Endodermal cell (in vitro differentiated cells): ENCODE results near the gene ATP2B2. TPM values are rescaled to one million over a fixed set of nuclear protein-coding genes. Genes with fewer than 3 reads are reported as not detected.

ENCODE experiments used
- DNase-seq: peaks from one replicate; pipeline ENCODE4 v3.0.0-alpha.2; 2017
- H3K27ac ChIP-seq: 2 replicates; pipeline ENCODE4 v1.5.1; 2013; ENCODE audit warnings: mild to moderate bottlenecking, low read depth, low read length, moderate library complexity
- H3K27me3 ChIP-seq: 2 replicates; pipeline ENCODE4 v1.6.1; 2013; ENCODE audit warnings: mild to moderate bottlenecking, low read length, moderate library complexity; ENCODE audit not compliant: insufficient read depth, control insufficient read depth, poor library complexity, severe bottlenecking
- H3K36me3 ChIP-seq: 2 replicates; pipeline ENCODE4 v1.7.0; 2013; ENCODE audit warnings: mild to moderate bottlenecking, low read length, moderate library complexity; ENCODE audit not compliant: control insufficient read depth, insufficient read depth
- H3K4me1 ChIP-seq: one replicate; pipeline ENCODE4 v1.7.0; 2013; ENCODE audit warnings: low read length; ENCODE audit not compliant: control insufficient read depth, insufficient read depth
- H3K4me3 ChIP-seq: 2 replicates; pipeline ENCODE4 v1.5.1; 2013; ENCODE audit warnings: mild to moderate bottlenecking, low read length, moderate library complexity
- H3K9ac ChIP-seq: 2 replicates; pipeline ENCODE4 v1.6.1; 2013; ENCODE audit warnings: mild to moderate bottlenecking, low read length, moderate library complexity; ENCODE audit not compliant: poor library complexity, severe bottlenecking; ENCODE audit errors: extremely low read depth
- H3K9me3 ChIP-seq: 2 replicates; pipeline ENCODE4 v1.6.1; 2013; ENCODE audit warnings: mild to moderate bottlenecking, low read length, moderate library complexity; ENCODE audit not compliant: control insufficient read depth
- H3K27ac Mint-ChIP-seq: 2 replicates; pipeline ENCODE4 v1.8.0; 2020; ENCODE audit warnings: mixed read lengths
- H3K27me3 Mint-ChIP-seq: 2 replicates; pipeline ENCODE4 v1.8.0; 2021; ENCODE audit warnings: mild to moderate bottlenecking, mixed read lengths; ENCODE audit not compliant: insufficient read depth
- H3K36me3 Mint-ChIP-seq: 2 replicates; pipeline ENCODE4 v1.8.0; 2020; ENCODE audit warnings: low read depth, mixed read lengths
- H3K4me1 Mint-ChIP-seq: 2 replicates; pipeline ENCODE4 v1.8.0; 2020; ENCODE audit warnings: mixed read lengths
- H3K4me3 Mint-ChIP-seq: 2 replicates; pipeline ENCODE4 v1.8.0; 2020; ENCODE audit warnings: mild to moderate bottlenecking, moderate library complexity, mixed read lengths
- H3K9me3 Mint-ChIP-seq: 2 replicates; pipeline ENCODE4 v1.8.0; 2020; ENCODE audit warnings: mild to moderate bottlenecking, mixed read lengths
- WGBS, 2 experiments: methylation state at CpG; one replicate each; pipeline versions ENCODE4 v1.1.5 to v1.1.7; 2013; ENCODE audit warnings: missing lambda C conversion rate in 2 of 2, mixed read lengths in 1 of 2; ENCODE audit not compliant: insufficient coverage in 1 of 2, insufficient read length in 1 of 2; 5-methylcytosine and 5-hydroxymethylcytosine counted together
- total RNA-seq, 2 donors: library from RNA; stranded (reverse); fragmentation: NEBNext Ultra II Directional in 1 of 2; extraction: Animal tissue kit (Norgen Biotek cat#: 25700) in 1 of 2; gene quantifications; 2 replicates in 1 of 2; 3 replicates in 1 of 2; pipeline ENCODE4 v1.2.1, GENCODE V29; 2021
- TF ChIP-seq, protein P1 (sequence below): fragments of 200-600 bp; sonication (generic); conservative IDR thresholded peaks from 2 replicates; pipeline ENCODE4 v1.5.0; 2021; ENCODE audit warnings: antibody characterized with exemption, mild to moderate bottlenecking

ATP2B2 gene
- total RNA-seq, 2 donors from 2014 or later: 0.09 TPM; not detected in 1

DNA sequence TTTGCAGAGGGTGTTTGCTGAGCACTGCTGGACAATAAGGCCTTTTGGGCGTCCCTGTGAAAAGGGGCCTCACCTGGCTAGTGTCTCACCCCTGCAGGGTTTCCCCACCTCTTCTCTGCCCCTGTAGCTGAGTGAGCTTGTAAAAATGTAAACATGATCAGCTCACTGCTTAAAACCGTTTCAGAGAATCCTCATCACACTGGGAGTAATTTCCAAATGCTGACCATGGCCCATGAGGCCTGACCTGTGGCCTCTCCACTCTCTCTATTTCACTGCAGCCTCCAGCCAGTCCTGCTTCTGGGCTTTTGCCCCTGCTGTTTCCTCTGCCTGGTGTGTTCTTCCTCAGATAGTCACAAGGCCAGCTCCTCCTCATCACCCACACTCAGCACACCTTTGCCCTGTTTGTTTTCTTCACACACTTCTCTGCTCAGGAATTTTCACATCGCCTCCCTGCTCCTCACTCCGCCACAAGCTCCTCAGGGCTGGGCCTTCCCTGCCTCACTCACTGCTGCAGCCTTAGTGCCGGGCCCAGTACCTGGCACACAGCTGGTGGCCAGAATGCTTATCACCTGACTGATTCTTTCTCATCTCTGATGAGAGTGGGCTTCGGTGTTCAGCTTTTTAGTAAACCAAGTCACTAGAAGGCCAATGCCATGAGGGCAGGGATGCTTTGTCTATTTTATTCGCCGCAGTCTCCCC lies 105.2 kb downstream of the ATP2B2 start:
- peaks cover 17% of the 10 kb centered on the region for H3K4me1 Mint-ChIP-seq
- H3K36me3 Mint-ChIP-seq: no peaks in the 10 kb centered on the region
- TF ChIP-seq, protein P1, sequence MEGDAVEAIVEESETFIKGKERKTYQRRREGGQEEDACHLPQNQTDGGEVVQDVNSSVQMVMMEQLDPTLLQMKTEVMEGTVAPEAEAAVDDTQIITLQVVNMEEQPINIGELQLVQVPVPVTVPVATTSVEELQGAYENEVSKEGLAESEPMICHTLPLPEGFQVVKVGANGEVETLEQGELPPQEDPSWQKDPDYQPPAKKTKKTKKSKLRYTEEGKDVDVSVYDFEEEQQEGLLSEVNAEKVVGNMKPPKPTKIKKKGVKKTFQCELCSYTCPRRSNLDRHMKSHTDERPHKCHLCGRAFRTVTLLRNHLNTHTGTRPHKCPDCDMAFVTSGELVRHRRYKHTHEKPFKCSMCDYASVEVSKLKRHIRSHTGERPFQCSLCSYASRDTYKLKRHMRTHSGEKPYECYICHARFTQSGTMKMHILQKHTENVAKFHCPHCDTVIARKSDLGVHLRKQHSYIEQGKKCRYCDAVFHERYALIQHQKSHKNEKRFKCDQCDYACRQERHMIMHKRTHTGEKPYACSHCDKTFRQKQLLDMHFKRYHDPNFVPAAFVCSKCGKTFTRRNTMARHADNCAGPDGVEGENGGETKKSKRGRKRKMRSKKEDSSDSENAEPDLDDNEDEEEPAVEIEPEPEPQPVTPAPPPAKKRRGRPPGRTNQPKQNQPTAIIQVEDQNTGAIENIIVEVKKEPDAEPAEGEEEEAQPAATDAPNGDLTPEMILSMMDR: peak; percentile 73
- H3K9me3 Mint-ChIP-seq: no peaks in the 10 kb centered on the region
- DNase-seq: peak; percentile 83
- 85 to 88% methylated on average over 8 of the region's 8 CpGs for WGBS, 2 experiments
- H3K9ac ChIP-seq: no peak overlapping the region
- no peak overlapping the region for H3K4me3 Mint-ChIP-seq
- no peak overlapping the region for H3K4me3 ChIP-seq
- no peaks in the 10 kb centered on the region for H3K27me3 Mint-ChIP-seq
- H3K36me3 ChIP-seq: no peaks in the 10 kb centered on the region
- H3K9me3 ChIP-seq: no peaks in the 10 kb centered on the region
- H3K27ac ChIP-seq: no peak overlapping the region
- no peaks in the 10 kb centered on the region for H3K27me3 ChIP-seq
- H3K4me1 ChIP-seq: peaks cover 5% of the 10 kb centered on the region
- H3K27ac Mint-ChIP-seq: peak overlapping the region; percentile 80

DNA sequence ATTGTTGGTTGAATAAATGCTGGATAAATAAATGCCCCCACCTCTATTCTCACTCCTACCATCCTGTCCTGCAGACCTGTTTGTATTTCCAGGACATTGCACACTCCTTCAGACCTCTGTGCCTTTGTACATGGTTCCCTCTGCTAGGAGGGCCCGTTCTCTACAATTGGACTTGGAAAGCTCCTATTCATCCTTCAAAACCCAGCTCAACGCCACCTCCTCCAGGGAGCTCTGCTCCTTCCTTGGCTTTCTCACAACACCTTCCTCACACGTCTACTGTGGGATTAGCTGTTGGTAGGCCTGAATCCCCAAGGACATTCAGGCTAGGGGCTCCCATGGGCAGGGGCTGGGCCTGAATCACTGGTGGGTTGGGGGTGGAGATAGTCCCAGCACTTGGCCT lies 105.8 kb downstream of the ATP2B2 start:
- Histone ChIP-seq H3K4me1 (peaks cover 5% of the 10 kb centered on the region), H3K27me3 (no peaks in the 10 kb centered on the region), H3K9me3 (no peaks in the 10 kb centered on the region), H3K27ac (no peak overlapping the region), H3K9ac (no peak overlapping the region), H3K36me3 (no peaks in the 10 kb centered on the region), H3K4me3 (no peak overlapping the region)
- Mint-ChIP-seq H3K9me3 (no peaks in the 10 kb centered on the region), H3K4me3 (no peak overlapping the region), H3K36me3 (no peaks in the 10 kb centered on the region), H3K4me1 (peaks cover 21% of the 10 kb centered on the region), H3K27ac (peak overlapping the region; percentile 16), H3K27me3 (no peaks in the 10 kb centered on the region)
- WGBS, 2 experiments: 91 to 100% methylated on average over 1 to 3 of the region's 3 CpGs
- TF ChIP-seq, protein P1: no peak
- no peak for DNase-seq

DNA sequence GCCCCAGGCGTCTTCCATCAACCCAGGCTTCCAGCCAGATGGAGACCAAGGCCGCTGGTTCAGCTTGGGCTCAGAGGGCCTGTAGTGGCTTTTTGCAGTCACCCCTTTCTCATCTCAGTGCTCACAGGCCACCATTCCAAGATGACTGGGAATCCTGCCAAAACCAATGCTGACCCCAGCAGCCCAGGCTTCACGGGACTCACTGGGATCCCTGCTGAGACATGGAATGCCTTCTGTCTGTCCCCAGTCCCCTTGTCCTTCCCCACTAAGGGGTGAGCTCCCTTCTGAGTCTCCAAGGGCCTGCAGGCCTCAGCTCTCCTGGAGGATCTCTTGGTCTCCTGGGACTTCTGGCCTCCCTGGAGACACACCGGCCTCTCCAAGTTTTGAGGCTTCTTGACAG lies 107.0 kb downstream of the ATP2B2 start:
- Mint-ChIP-seq H3K27ac (no peak overlapping the region), H3K27me3 (no peaks in the 10 kb centered on the region), H3K36me3 (no peaks in the 10 kb centered on the region), H3K4me1 (peaks cover 21% of the 10 kb centered on the region), H3K4me3 (no peak overlapping the region), H3K9me3 (no peaks in the 10 kb centered on the region)
- TF ChIP-seq, protein P1: no peak
- H3K9me3 ChIP-seq: no peaks in the 10 kb centered on the region
- H3K36me3 ChIP-seq: no peaks in the 10 kb centered on the region
- 77 to 89% methylated on average over 3 to 4 of the region's 4 CpGs for WGBS, 2 experiments
- H3K9ac ChIP-seq: no peak overlapping the region
- no peak for DNase-seq
- no peaks in the 10 kb centered on the region for H3K27me3 ChIP-seq
- H3K4me3 ChIP-seq: no peak overlapping the region
- no peak overlapping the region for H3K27ac ChIP-seq
- H3K4me1 ChIP-seq: peaks cover 5% of the 10 kb centered on the region
